Activated CD8-positive, alpha-beta memory T cell treated with anti-CD3 and anti-CD28 coated beads, Interleukin-2, amount 50 U/mL, for 24 hours (primary cell): ENCODE data around the gene HYAL2.

Source experiments
- DNase-seq: peaks from one replicate; pipeline ENCODE4 v3.0.0-alpha.2; 2020; ENCODE audit errors: extremely low read depth

The HYAL2 gene, protein sequence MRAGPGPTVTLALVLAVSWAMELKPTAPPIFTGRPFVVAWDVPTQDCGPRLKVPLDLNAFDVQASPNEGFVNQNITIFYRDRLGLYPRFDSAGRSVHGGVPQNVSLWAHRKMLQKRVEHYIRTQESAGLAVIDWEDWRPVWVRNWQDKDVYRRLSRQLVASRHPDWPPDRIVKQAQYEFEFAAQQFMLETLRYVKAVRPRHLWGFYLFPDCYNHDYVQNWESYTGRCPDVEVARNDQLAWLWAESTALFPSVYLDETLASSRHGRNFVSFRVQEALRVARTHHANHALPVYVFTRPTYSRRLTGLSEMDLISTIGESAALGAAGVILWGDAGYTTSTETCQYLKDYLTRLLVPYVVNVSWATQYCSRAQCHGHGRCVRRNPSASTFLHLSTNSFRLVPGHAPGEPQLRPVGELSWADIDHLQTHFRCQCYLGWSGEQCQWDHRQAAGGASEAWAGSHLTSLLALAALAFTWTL

DNA sequence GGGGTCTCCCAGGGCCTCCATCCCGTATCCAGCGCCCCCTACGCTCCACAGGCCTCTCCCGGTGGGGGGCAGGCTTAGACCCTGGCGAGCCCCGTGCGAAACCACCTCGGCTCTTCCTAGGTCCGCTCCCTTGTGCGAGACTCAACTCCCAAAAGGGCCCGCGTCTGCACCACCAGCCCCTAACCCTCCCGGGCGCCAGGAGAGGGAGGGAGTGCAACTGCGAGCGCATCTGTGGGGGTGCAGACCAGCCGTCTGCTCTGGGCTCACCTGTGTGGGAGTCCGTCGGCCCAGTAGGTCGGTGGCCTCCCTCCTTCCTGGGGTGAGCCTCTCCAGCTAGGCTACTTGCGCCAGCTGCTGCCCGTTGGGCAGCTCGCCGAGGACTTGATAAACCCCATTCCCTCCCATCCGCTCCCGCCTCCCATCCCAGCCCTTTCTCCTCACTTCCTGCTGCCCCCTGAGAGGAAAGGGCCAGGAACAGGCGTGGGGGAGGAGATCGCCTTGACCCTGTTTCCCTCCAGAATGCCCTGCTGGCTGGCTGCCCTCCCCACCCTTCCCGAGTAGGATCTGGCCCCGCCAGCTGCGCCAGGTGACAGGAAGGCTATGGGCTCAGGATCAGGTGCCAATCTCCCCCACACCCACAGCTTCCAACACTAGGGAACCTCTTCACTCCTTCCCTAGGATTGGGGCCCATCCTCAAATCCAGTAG lies at the start of gene HYAL2:
HYAL2 (minus strand) TSS at position 360 of the 706 bp plus-strand sequence. CDS start 2,256 bp downstream, outside the sequence.
- DNase-seq: no peak

DNA sequence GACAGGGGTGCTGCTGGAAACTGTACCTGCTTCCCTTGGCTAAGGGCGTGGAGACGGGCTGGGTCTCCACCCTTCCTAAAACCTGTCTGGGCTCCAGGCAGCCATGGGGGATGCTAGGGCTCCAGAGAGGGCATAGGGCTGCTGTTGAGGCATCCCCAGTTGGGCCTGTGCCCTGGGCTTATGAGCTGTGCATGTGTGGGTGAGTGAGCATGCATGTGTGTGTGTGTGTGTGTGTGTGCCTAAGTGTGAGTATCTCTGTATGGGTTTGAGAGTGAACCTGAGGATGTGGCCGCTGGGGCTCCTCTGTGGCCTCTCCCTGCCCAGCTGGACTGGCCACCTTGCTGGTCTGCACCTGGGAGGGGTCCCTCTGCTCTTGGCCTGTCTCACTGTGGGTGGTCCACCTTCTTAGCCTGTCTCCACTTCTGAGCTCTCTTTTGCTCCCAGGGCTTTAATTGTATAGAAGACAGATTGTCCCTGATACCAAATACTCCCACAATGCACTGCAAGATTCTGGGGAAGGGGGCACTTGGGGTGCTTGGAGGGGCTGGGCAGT lies 48.7 kb upstream of the HYAL2 start:
- no peak for DNase-seq

DNA sequence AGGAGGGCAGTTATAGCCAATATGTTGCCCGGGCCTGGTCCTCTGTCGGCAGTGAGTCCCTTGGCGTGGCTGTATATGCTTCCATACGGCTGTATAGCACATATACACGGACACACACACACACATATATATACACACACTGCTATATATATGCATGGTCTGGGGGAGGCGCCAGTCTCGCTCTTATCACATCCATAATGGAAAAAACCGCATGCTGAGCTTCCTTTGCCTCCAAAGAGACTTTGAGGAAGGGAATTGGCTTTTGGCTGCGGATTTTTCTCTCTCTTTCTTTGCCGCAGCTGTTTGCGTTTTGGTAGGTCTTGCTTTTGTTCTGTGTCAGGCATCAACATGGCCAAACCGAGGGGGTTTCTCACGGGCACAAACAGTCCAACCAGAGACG lies 48.0 kb upstream of the HYAL2 start:
- DNase-seq: no peak

DNA sequence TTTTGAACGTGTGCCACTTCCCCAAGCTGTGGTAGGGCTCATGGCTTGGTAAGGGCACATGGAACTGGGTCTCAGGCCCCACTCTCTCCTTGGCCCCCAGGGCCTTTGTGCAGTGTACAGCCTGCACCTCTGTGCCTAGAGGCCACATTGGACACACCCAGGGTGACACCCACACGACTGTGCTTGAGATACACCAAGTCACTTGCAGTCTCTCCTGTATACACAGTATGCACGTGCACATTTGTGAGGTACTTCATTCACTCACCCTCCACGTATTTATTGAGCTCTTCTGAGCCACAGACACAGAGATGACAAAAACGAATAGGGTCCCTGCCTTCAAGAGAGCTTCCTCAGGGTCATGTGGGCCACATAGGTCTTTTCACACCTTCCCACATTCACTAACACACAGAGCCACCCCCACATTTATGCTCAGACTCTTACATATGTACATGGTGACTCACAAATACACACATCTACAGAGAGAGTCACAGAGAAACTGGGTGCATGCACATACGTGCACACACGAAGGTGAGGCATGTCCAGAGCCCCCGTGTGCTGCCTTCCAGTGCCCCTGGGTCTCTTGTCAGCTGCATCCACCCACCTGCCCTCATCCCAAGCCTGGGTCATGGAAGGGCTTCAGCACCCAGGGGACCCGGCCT lies 46.6 kb upstream of the HYAL2 start:
- DNase-seq: no peak

DNA sequence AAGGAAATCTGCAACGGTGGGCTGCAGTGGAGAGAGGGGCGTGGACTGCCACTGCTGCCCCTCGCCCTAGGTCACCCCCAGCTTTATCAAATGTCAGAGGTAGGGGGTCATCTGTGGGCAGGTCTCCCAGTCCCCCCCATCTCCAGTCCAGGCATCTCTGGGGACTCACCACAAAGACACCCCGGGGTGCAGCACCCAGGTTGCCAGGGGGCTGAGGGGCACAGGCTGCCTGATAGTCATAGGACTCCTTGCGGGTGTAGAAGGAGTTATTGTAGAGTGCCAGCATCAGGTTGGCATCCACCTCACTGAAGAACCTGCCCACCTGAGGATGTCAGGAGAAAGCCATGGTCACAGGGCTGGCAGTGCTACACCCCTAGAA lies 43.3 kb upstream of the HYAL2 start:
- DNase-seq: no peak

DNA sequence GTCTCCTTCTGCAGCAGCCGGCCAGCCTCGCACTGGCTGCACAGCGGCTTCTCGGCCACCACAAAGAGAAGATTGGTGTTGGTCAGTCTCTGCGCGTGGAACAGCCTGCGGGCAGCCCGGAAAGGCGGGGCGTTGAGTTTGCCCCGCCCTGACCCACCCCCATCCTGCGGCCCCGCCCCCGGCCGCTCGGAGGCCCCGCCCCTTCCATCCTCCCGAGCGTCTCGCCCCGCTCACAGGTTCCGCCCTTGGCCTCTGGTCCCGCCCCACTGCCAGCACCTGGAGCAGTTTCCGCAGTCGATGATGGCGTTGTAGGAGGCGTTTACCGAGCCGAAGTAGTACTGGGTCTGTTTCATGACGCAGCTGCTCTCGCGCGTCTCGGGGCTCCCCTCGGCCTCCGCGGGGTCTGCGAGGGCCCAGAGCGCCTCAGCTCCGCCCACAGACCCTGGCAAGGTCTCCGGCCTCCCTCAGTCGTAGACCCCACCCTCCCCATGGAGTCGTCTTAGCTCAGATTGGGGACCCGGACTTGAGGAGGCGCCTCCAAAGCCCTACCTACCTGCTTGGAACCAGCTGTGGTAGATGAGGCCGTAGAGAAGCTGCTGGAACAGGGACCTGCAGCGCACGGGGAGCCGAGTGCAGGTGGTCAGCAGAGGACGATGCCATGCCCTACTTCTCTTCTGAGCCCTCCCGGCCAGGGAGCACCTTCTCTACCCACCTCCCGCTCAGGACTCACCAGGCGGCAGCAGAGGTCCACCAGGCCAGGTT lies 42.7 kb upstream of the HYAL2 start:
- DNase-seq: peak; percentile 84

DNA sequence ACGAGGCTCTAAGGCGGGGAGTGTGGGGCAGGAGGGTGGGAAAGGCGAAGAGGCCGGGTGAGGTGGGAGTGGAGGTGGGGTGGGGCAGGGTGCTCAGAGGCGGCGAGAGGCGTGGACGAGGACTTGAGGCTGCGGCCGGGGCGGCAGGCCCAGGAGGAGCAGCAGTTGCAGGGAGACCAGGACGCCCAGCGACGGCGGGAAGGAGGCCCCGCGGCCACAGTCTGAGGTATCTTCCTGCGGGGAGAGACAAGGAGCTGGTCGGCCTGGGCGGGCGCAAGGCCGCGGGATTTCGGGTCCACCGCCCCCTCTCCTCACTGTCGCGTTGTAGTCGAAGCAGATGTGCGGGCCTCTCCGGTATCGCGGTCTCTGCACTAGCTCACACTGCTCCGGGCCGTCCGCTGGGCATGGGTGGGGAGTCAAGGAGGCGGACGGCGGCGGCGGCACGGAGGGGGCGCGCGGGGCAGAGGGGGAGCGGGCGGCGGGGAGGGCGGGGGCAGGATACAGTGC lies 42.1 kb upstream of the HYAL2 start:
- no peak for DNase-seq

DNA sequence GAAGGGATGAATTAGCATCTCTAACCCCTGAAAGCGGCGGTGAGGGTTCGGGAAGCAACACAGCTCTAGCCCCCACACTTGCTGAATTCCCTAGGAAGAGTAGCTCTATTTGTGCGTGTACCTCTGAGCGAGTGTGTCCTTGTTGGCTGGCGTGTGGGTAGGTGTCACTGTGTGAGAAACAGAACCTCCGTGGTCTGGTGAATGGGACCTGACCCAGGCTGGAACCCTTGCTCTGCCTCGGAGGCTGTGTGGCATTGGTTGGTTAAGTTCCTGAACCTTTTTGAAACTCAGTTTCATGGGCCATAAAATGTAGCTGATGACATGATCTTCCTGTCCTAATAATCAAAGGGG lies 37.2 kb upstream of the HYAL2 start:
- DNase-seq: no peak

DNA sequence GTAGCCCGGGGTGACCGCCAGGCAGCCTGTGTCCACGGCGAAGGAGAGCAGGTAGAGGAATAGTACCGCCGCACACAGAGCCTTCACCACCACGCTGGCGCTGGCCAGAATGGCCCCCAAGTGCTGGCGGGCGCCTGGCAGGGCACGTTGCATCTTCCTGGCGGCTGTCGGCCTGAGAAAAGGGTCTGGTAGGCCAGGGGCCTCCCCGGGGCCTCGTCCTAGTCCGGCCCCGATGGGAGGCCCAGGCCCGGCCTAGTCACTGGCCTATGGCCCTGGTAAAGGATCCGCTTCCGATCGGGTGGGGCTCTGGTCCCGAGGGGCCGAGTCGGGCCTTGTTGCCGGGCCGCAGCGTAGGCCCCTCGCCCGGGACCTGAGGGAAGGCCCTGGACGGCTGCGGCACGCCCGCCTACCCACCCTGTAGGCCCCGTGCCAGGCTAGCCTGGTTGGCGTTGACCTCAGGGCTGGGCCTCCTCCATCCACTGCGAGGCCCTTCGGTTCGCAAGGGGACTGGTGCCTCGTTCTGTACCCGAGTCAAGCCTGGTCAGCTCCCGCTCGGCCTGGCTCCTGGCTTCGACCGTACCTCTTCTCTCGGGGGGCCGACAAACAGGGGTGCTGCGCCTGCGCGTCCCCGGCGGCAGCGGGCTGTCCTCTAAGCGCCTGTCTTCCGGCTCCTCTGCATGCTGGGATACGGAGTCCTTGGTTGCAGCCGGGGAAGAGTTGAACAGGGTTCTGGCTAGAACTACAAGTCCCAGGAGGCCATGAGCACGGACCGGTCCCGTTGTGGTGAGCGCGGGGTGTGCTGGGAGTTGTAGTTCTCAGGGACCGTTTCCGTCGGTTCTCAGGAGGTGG lies 36.6 kb upstream of the HYAL2 start, which contains the start of gene TMEM115:
TMEM115 (minus strand) TSS at position 611 of the 849 bp plus-strand sequence; CDS start at position 153, 458 bp downstream.
- DNase-seq: peak; percentile 91

DNA sequence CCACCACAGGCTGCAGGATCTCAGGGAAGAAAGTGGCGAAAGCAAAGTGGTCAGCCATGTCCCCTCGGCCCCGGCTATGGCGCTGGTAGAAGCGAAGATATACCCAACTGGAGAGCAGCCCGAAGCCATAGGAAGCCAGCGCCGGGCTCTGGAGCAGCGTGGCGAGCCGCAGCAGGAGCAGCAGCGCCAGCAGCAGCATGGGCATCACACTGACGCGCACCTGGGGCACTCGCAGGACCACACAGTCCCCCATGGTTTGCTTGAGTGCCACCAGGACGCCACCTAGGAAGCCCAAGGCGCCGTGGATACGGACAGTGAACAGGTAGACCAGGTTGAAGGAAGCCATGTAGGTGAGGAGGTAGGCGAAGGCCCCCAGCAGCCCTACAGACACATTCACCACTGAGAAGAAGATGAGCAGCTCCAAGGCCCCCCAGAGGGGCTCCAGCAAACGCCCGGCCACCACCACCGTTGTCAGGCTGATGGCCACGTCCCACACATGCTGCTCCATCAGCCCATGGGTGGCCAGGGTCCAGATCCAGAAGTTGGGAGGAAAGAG lies 35.9 kb upstream of the HYAL2 start:
- no peak for DNase-seq

DNA sequence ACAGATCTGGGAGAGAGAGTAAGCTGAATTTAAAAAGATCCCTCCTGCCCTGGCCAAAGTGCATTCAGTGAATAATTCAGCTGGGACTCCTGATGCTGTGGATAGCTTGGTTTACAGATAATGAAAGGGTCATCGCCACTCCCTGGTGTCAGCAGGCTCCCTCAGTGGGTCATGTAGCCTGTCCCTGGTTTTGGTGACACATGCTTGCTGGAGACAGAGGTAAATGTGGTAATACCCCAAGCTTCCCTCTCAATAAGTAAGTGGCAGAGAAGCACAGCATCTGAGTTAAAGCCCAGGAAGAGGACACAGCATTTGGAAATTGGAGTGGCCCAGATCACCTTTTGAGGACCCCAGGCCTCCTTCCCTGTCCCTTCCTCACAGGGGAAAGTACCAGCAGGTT lies 34.9 kb upstream of the HYAL2 start:
- no peak for DNase-seq

DNA sequence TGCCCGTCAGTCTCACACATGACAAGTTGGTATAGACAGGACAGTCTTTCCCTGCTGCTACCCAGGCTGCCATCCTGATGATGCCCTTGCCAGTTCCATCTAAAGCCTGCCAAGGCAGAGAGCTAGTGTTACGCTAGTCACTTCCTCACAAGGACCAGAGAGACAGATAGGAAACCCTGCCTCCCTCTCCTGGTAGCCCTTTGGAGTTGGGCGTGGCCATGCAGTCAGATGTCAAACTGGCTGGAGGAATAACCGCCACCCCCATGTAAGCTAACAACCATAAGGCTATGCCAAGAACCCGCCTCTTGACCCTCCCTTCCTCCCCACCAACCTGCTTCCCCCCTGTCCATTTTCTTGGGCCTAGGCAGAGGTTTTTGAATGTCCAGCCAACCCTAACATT lies 34.0 kb upstream of the HYAL2 start:
- DNase-seq: no peak

DNA sequence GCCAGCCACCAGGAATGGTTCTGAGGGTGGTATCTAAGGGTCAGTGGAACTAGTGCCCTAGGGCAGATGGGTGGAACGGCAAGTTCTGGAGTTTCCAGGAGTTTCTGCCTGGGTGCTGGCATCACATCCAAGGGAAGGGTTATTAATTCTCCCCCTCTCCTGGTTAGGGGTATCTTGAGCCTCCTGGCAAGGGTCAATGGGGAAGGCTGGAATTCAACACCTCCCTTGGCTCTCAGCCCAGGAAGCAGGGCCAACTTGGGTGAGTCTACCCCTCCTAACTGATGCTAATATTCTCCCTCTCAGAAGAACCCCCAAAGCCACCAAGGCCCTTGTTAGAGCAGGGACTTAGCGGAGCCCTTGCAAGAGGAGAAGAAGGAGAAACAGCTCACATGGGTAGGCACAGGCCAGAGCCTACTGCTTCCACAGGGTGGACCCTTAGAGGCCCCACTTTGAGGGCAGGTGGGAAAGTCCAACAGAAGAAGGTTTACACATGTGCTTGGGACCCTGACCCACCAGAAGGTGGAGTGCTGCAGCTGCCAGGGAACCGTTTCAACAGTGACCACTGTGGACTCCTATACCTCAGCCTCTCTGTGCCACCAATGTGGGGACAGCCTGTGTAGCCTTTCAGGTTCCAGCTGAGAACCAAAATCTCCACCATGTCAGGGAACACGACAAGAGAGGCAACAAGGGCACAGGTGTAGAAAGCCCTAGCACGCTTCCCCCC lies 33.4 kb upstream of the HYAL2 start:
- DNase-seq: no peak

DNA sequence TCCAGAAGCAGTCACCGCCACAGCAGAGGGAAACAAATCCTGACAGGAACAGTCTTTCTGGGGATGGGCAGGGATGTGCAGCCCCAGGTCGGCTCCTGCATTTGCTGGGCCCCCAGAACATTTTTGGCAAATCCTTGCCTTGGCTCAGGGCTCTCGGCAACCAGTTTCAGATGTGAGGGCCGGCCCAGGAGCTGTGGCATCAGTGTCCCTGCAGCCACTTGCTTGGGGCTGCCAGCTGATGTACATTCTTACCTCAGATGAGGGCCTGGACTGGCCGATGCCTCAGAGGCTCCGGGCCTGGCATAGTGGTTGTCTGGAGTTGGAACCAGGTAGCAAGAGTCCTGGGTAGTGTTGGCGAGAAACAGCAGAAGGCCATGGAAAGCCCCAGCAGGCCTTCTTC lies 32.3 kb upstream of the HYAL2 start:
- no peak for DNase-seq

DNA sequence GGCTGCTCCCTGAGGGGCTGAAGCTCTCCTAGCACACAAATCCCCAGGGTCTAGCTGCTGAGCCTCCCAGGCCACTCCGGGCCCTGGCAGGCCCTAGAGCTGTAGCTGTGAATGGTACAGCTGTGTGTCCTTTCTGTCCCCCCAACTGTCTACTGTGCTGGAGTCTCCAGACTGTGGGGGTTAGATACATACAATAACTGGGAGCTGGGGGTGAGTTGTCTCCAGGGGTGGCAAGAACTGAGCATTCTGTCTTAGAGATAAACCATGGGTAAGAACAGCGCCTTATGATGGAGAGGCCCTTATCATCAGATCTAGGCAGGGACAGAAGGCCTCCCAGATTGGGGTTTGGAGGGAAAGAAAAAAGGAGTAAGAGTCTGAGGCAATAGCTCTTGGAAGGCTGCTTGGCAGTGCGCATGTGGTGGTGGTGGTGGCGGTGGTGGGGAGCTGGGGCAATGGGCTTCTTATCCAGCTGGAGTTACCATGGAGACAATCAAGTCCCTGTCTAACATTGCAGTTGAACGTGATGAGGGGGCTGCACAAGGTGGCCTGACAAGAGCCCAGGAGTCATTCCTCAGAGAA lies 31.7 kb upstream of the HYAL2 start:
- no peak for DNase-seq

DNA sequence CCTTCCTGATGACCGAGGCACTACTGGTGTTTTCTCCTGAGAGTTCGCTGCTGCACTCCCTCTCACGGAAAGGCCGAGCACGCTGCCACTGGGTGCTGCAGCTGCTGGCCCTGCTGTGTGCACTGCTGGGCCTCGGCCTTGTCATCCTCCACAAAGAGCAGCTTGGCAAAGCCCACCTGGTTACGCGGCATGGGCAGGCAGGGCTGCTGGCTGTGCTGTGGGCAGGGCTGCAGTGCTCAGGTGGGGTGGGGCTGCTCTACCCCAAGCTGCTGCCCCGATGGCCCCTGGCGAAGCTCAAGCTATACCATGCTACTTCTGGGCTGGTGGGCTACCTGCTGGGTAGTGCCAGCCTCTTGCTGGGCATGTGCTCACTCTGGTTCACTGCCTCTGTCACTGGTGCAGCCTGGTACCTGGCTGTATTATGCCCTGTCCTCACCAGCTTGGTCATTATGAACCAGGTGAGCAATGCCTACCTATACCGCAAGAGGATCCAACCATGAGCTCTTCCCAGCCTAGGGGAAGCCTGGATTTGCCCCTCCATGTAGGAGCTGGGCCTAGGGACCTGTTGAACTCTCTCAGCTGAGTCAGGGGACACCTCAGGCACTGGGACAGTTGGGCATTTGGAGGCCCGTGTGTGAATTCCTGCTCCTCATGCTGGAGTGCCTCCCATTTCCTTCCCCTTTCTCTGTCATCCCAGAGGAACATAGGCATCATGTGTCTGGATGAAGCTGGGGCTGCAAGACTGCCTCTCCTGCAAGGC lies 30.9 kb upstream of the HYAL2 start:
- DNase-seq: no peak

DNA sequence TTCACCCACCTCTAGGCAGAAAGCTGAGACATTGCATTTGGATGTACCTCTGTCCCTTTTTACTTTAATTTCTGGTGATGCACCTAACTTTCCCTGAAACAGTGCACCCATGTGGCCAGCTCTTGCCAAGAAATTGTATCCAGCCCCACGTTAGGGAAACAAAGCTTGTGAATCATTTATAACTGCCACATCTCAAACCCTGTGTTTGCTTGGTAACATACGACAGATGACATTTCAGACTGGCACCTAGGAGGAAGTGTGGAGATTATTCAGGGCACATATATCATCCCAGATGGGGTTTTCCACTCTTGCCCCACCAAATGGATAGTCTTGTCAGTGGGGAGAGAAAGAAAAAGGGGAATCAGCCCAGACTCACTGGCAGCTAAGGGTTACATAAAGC lies 30.2 kb upstream of the HYAL2 start:
- DNase-seq: no peak

DNA sequence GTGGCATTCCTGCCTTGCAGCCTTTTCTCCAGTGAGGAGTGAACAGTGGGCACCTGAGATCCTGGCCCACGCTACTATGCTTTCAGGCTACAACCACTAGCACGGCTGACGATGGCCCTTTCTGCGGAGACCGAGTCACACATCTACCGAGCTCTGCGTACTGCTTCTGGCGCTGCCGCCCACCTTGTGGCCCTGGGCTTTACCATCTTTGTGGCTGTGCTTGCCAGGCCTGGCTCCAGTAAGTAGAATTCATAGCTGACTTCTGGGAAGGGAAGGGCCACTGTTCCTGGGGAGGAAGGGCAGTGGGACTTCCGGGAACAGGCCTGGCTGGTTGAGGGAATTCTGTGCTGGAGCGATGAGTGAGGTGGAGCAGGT lies 28.8 kb upstream of the HYAL2 start:
- no peak for DNase-seq
